Camera-type eye (tissue), 1 donor: Measurements from ENCODE around the gene NEFH. TPM values are rescaled to one million over a fixed set of nuclear protein-coding genes. Genes with fewer than 3 reads are reported as not detected.

Source experiments
- total RNA-seq: library from RNA; depleted of rRNA; stranded (reverse); fragments of >200 nt; gene quantifications from one replicate; pipeline ENCODE4 v1.2.3, GENCODE V29; 2014

The NEFH gene
- 1.8 TPM for total RNA-seq

GRCh38 chr22:29479417-29480261 is at the start of gene NEFH:
Gene NEFH, plus strand, starts transcription at chr22:29480218. Its CDS starts 45 bp downstream, at chr22:29480263.

GRCh38 chr22:29438283-29438682 is 41.7 kb upstream of the NEFH start, which contains the start of gene RFPL1:
Gene RFPL1, plus strand, starts transcription at chr22:29438583.

Other genes starting within 250 kb of the NEFH start
- 35.5 TPM for gene RHBDD3, start 212.2 kb upstream of the NEFH start, total RNA-seq
- 214 TPM for gene EWSR1, start 211.9 kb upstream of the NEFH start, total RNA-seq
- 9.0 TPM for gene GAS2L1, start 173.6 kb upstream of the NEFH start, total RNA-seq
- gene RASL10A, start 164.5 kb upstream of the NEFH start, total RNA-seq = 2.9 TPM
- 50.9 TPM for gene AP1B1, start 91.6 kb upstream of the NEFH start, total RNA-seq
- gene RFPL1, start 41.6 kb upstream of the NEFH start, total RNA-seq = not detected
- gene THOC5, start 73.5 kb downstream of the NEFH start, total RNA-seq = 45.9 TPM
- 56.5 TPM for gene NIPSNAP1, start 100.9 kb downstream of the NEFH start, total RNA-seq
- 40.9 TPM for gene NF2, start 123.4 kb downstream of the NEFH start, total RNA-seq
- gene CABP7, start 239.8 kb downstream of the NEFH start, total RNA-seq = 2.3 TPM